ENCODE data around the gene PSD2.

DNA sequence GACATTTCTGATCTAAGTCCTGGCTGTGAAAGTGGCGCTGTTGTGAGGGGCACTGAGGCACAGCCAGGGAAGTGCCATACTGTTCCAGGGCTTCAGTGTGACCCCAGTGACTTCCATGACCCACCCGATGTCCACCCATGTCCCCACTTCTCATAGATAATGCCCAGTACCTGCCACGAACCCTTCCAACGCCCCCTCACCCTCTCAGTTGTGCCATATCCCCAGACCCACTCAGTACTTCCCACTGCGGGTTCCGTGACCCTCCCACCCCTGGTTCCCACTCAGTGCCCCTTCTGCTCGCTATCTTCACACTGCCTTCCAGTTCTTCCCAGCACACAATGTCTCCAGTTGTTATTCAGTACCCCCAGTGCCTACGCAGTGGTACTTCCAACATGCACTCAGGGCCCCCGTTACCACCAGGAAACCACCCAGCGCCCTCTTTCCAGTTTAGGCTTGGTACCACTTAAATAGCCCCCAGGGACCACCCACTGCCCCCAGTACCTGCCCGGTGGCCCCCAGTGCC lies 30.7 kb upstream of the PSD2 start:
- TF ChIP-seq, protein P1, sequence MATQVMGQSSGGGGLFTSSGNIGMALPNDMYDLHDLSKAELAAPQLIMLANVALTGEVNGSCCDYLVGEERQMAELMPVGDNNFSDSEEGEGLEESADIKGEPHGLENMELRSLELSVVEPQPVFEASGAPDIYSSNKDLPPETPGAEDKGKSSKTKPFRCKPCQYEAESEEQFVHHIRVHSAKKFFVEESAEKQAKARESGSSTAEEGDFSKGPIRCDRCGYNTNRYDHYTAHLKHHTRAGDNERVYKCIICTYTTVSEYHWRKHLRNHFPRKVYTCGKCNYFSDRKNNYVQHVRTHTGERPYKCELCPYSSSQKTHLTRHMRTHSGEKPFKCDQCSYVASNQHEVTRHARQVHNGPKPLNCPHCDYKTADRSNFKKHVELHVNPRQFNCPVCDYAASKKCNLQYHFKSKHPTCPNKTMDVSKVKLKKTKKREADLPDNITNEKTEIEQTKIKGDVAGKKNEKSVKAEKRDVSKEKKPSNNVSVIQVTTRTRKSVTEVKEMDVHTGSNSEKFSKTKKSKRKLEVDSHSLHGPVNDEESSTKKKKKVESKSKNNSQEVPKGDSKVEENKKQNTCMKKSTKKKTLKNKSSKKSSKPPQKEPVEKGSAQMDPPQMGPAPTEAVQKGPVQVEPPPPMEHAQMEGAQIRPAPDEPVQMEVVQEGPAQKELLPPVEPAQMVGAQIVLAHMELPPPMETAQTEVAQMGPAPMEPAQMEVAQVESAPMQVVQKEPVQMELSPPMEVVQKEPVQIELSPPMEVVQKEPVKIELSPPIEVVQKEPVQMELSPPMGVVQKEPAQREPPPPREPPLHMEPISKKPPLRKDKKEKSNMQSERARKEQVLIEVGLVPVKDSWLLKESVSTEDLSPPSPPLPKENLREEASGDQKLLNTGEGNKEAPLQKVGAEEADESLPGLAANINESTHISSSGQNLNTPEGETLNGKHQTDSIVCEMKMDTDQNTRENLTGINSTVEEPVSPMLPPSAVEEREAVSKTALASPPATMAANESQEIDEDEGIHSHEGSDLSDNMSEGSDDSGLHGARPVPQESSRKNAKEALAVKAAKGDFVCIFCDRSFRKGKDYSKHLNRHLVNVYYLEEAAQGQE (IDR thresholded peaks at IDR 0.05), result no peak
- TF ChIP-seq TAF1 (conservative IDR thresholded peaks at IDR 0.05), result no peak
- TF ChIP-seq, protein P2, sequence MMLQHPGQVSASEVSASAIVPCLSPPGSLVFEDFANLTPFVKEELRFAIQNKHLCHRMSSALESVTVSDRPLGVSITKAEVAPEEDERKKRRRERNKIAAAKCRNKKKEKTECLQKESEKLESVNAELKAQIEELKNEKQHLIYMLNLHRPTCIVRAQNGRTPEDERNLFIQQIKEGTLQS (IDR thresholded peaks at IDR 0.05), result no peak
